LNCaP clone FGC (cell line): ENCODE data around the gene NRXN3.
A peak's percentile ranks its signal among the peaks of the same experiment; 100 is the strongest.

Source experiments
- DNase-seq: peaks from one replicate; pipeline ENCODE4 v3.0.0-alpha.2; 2011; ENCODE audit warnings: low read depth
- H3K4me3 ChIP-seq: 2 replicates; pipeline ENCODE4 v1.5.1; 2011; ENCODE audit warnings: mild to moderate bottlenecking, low read depth, low read length, control low read depth
- CTCF ChIP-seq: IDR thresholded peaks from 2 replicates; pipeline ENCODE4 v1.5.1; 2012; ENCODE audit warnings: mild to moderate bottlenecking; ENCODE audit not compliant: control insufficient read depth, insufficient read depth; ENCODE audit errors: extremely low read depth

NRXN3 gene

DNA sequence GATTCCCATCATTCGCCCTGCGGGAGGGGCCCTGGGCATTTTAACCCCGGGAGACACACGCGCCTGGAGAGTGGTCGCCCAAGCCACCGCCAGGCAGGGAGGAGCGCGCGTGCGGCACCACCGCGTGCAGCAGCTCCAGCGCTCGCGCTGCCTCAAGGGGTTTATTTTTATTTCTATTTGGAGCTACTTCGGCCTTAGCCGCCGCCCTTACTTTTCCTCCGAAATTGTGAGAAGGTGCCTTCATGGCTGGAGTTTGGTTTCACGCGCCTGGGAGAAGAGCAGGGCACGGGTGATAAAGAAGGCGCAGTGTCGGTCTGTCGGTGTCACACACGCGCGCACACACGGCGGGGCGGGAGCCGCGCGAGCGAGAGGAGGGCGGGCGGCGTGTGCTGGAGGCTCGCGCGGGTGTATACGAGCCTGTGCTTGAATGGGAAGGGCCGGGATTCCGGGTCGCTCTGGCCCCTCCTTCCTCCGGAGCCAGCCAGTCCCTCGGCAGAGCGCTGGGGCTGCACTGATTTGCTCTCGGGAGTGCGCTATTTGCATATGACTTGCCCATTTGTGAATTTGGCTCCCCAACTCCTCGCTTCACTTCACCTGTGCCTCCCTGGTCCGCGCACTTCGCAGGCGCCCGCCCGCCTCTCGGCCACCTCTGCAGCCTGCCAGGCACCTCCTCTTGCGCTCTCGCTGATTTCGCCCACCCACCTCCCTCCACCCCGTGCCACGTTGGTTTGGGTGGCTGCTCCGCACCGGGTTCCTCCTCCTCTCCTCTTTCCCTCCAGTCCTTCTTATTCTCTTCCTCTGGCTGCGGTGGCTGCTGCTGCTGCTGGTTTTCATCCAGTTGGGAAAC, 1108.8 kb downstream of the NRXN3 start:
- peak overlapping the region; percentile 51 for H3K4me3 ChIP-seq
- peak; percentile 87 for DNase-seq
- no peak for TF ChIP-seq CTCF

- no peak for DNase-seq
- H3K4me3 ChIP-seq: peak overlapping the region; percentile 51
- no peak for TF ChIP-seq CTCF
These were observed 1109.7 kb downstream of the NRXN3 start for GRCh38 chr14:79279645-79280597.

DNA sequence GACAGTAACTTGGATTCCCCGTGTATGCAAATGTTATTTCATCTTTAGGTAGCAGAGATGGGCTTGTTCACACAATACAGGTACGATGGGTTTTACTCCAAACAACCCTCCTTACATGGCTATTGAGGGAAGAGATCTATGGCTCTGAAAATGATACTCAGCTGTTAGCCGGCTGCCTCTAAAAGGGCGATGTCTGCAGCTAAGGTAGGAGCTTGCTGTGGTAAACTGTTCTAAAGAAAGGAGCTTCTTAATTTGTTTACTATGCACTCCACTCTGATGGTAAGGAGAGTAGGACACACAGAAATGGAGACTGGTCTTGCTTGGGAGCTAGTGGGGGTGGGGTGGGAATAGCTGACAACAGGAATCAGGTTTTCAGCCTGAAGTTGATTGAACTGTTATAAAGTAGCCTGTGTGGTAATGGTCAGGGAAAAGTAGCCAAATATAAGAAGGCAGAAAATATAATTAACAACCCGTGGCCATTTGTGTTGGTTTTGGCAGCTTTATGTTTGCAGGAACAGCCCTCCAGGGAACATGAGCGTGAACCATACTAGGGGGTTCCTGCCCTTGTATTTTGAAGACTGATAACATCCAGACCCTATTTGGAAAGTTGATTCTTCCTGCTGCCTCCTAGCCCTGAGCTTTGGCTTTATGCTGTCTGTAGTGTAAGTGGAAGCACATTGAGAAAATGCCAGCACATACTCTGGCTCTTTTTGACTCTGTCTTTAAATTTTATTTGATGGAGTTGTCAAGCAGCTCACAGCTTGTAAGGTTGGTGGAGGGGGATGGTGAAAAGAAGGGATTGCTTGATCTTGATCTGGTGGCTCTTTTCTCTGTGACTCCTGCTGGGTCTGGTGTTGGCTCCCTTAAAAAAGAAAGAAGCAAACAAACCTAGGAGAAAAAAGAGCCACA, 1111.3 kb downstream of the NRXN3 start:
- H3K4me3 ChIP-seq: no peak overlapping the region
- no peak for TF ChIP-seq CTCF

GRCh38 chr14:79284621-79285020, 1114.4 kb downstream of the NRXN3 start:
- TF ChIP-seq CTCF: no peak
- DNase-seq: no peak
- H3K4me3 ChIP-seq: no peak overlapping the region

More for the DNA sequence above, 1111.3 kb downstream of the NRXN3 start:
- no peak for DNase-seq

GRCh38 chr14:79285263-79285662, 1115.1 kb downstream of the NRXN3 start:
- no peak for DNase-seq
- no peak for TF ChIP-seq CTCF
- H3K4me3 ChIP-seq: no peak overlapping the region

DNA sequence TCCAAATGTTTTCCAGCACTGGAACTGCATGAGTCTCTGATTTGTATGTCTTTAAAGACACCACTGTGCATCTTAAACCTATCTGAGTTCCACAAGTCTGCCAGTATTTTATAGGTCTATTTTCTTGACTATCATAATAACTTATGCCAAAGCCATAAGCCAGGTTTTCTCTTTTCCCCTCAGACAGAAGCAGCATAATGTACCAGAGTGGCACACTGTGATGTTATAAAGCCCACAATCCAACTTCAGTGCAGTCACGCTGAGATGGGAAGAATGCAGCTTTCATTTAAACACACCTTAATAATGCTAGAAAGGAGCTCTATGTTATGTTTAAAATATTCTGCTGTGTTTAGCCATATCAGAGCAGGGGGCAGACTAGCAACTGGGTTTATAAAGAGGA, 1117.8 kb downstream of the NRXN3 start:
- H3K4me3 ChIP-seq: no peak overlapping the region
- DNase-seq: no peak
- TF ChIP-seq CTCF: no peak
